Activated CD4-positive, CD25-positive, alpha-beta regulatory T cell (primary cell): ENCODE results near the gene HDX.
"Not testable (repeated sequence)": the region's sequence is repeated elsewhere in the genome, so short reads cannot be mapped to it uniquely, and the experiment has no call there.

Source experiments
- DNase-seq, 4 experiments: peaks; one replicate each; lab custom pipeline; 2025; lab: John Stamatoyannopoulos, UW

Gene HDX

DNA sequence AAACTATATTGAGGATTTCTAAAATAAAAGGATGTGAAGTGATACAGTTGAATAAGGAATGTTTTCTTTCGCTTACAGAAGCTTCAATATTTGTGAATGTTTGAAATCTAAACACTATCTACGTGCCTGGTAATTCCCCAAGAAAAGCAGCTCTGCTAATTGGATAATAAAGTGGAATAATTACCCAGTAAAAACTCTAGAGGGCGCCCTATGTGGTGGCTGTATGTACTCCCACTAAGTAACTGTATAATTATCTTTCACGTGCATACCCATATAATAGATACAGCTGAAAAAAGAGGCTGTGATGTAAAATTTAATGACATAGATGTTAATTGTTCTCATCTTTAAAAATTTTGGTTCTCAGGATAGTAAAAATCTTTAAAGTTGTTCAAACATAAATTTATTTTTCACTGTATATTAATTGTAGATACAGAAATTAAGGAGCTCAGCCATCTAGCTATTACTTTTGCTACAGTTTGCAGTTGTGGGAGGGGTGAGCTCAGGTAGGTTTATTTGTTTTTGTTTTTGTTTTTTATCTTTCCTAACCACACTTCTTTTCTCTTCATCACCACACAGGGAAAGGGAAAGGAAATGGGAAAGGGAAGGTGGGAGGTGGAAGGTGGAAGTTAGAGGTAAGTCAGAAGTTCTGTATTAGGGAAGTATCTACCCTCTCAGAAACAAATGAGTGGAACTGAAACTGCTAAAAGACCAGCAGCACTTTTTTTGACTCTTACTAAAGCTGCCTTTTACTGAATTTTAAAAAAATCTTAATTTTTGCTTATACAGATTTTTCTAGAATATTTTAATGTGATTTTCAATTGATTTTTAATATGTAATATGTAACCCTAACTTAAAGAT is 162.5 kb downstream of the HDX start:
- DNase-seq: no peak

DNA sequence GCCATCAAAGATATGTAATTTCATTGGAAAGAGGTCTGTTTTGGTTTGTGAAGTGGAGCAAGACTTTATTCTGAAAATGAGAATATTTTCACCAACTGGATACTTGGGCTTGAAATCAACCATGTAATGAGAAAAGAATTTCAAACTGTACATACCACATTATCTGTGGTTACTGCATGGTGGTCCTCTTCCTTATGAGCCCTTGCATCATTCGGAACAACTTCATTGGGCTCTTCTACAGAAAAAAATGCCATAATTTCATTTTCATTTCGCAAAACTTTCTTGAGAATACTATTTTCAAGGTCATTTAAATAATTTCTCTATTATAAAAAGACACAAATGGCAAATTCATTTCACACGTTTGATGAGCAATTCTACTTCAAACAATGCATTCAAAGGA is 165.6 kb downstream of the HDX start:
- no peak for DNase-seq

DNA sequence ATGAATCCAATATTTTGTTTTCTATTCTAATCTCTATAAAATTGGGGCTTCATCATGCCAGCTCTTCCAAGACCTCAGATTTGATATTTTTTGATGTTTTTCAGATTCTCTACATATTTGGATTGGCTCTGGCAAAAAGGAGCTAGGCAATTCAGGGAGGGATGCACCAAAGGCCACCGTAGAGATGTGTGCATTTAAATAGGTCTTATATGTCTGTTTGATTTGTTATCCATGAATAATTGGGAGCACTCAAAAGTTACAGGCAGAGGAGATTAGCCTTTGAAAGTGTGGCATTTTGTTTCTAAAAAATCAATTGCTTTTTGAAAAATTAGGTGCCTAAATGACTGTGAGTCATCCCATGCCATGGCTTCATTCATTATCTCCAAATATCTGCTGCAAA is 167.1 kb downstream of the HDX start:
- DNase-seq: no peak

DNA sequence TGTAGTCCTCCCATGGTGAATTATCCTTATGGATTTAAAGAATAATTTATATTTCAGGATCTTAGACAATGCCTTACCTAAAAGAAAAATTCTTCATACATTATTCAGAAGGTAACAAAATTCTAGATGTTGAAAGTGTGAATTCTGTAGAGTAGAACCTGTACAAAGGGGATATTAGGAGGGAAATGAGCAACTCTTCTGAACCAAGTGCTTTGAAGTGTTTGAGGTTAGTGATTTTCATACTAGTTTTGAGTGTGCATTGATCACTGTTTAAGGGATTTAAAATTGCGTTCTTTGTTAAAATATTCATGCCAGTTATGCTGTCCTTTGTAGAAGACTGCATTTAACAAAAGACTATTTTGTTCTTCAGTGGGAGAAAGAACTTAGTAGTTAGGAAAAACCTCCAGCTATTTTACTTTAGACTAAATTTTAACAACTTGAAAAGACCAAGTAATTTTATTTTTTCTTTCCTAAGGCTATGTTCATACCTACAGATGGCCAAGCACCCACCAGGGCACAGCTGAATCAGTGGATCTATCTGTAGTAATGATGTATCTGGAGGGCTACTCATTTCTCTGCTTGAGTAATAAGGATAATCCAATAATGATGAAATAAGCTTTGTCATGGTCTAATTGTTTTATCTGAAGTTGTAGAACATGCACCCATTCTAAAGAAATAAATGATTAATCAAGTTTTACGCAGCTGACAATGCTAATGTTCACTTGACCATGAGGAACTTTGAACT is 180.0 kb downstream of the HDX start:
- DNase-seq: no peak

DNA sequence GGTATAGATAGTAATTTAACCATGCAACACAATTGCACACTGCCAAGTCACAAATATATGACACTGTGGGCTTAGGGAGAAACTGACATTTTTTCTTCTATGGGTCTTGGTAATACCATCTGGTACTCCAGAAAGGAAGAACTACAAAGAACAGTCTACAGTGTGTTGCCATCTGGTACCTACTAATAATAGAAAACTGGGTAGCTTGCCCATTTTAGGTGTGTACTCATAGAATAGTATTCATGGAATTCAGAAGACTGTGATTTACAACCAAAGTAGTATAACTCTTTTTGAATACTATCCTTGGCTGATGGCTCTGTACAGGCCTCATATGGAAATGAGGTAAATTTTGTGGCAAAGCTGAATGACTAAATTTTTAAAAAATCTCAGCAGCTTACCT is 181.6 kb downstream of the HDX start:
- no peak for DNase-seq

DNA sequence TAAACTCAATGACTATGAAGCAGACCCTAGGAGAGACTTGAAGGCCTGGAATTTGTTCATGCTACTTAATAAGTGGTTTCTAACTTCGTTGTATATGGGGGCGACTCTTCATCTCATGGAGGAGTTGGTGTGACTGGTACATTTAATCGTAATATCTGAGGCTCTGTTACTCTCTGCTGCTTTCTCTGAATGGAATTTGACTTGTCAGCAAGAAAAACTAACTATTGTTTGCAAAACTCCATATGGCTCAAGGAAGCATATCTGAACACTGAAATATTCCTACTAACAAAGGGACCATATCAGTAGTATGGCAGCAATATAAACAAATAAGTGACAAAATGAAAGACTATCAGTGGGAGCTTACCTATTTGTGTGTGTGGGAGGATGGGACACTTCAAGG is 182.2 kb downstream of the HDX start:
- no peak for DNase-seq

DNA sequence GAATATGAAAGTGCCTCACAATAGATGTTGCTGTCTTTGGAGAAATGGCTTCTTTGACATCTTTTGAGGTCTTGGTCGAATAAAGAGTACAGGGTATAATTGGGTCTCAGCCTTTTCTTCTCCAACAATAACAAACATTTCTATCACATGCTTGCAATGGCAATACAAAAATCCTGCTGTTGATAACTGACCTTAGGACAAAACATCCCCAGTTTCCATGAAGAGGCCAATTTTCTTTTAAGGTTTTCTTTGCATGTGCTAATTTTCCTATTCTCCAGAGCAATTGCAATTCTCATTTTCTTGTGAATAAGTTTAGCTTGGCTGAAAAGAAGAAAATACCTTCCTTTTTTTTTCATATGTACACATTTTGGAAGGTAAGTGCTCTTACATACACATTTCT is 183.6 kb downstream of the HDX start:
- no peak for DNase-seq

DNA sequence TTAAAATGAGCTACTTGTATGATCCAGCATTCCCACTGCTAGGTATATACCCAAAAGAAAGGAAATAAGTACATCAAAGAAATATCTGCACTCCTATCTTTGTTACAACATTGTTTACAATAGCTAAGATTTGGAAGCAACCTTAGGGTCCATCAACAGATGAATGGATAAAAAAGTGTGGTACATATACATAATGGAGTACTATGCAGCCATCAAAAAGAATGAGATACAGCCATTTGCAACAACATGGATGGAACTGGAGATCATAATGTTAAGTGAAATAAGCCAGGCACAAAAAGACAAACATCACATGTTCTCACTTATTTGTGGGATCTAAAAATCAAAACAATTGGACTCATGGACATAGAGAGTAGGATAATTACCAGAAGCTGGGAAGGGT is 186.3 kb downstream of the HDX start:
- DNase-seq: not testable (repeated sequence)
